ENCODE measurements around the gene CDC123. TPM values are rescaled to one million over a fixed set of nuclear protein-coding genes. Genes with fewer than 3 reads are reported as not detected.
A peak's percentile ranks its signal among the peaks of the same experiment; 100 is the strongest.

Gene CDC123
- total RNA-seq, 6 donors from 2014 or later, result 19.9 to 57.5 (median 42.6) TPM

GRCh38 chr10:12195281-12195602, 746 bp upstream of the CDC123 start:
- Histone ChIP-seq H3K27me3 (no peaks in the 10 kb centered on the region), H3K4me3 (peak overlapping the region; percentile 43 to 96 (median 81)), H3K4me1 (peaks cover 25 to 52% (median 36%) of the 10 kb centered on the region in 4 donors), H3K9me3 (no peaks in the 10 kb centered on the region), H3K36me3 (peaks cover 0 to 26% (median 8%) of the 10 kb centered on the region in 4 donors), H3K27ac (peak overlapping the region; percentile 87 to 96 (median 92))
- no peak for TF ChIP-seq EP300 (IDR thresholded peaks at IDR 0.05)
- no peak for TF ChIP-seq POLR2A (IDR thresholded peaks at IDR 0.05)
- TF ChIP-seq POLR2AphosphoS5 (IDR thresholded peaks at IDR 0.05), result no peak
- TF ChIP-seq CTCF (IDR thresholded peaks at IDR 0.05), result no peak
- WGBS, 2 donors, result 0 to 1% methylated on average over 12 of the region's 12 CpGs
- DNase-seq (no peak), ATAC-seq (ENCODE audit: low FRiP score in 2 of 2) (no peak)

- 8 to 10% methylated on average over 15 of the region's 15 CpGs for WGBS, 2 donors
- Histone ChIP-seq H3K36me3 (peaks cover 0 to 40% (median 9%) of the 10 kb centered on the region in 4 donors), H3K4me1 (peaks cover 25 to 52% (median 34%) of the 10 kb centered on the region in 4 donors), H3K9me3 (no peaks in the 10 kb centered on the region), H3K27me3 (no peaks in the 10 kb centered on the region), H3K27ac (peak overlapping the region; percentile 87 to 96 (median 92)), H3K4me3 (peak overlapping the region; percentile 43 to 96 (median 81))
- TF ChIP-seq EP300 (IDR thresholded peaks at IDR 0.05), result no peak
- no peak for TF ChIP-seq POLR2AphosphoS5 (IDR thresholded peaks at IDR 0.05)
- DNase-seq, result no peak
- ATAC-seq (ENCODE audit: low FRiP score in 2 of 2), result no peak
Observed at GRCh38 chr10:12196531-12197211, 683 bp downstream of the CDC123 start.

GRCh38 chr10:12198156-12198555, 2.2 kb downstream of the CDC123 start:
- Histone ChIP-seq H3K27ac (no peak overlapping the region), H3K4me3 (no peak overlapping the region), H3K27me3 (no peaks in the 10 kb centered on the region), H3K9me3 (no peaks in the 10 kb centered on the region), H3K4me1 (peaks cover 23 to 40% (median 31%) of the 10 kb centered on the region in 4 donors), H3K36me3 (peaks cover 0 to 48% (median 16%) of the 10 kb centered on the region in 4 donors)
- DNase-seq, result no peak
- WGBS, 2 donors, result 83 to 88% methylated on average over 2 of the region's 2 CpGs
- TF ChIP-seq EP300 (IDR thresholded peaks at IDR 0.05) (no peak), CTCF (IDR thresholded peaks at IDR 0.05) (no peak), POLR2A (IDR thresholded peaks at IDR 0.05) (no peak), POLR2AphosphoS5 (IDR thresholded peaks at IDR 0.05) (no peak)
- no peak for ATAC-seq (ENCODE audit: low FRiP score in 2 of 2)

GRCh38 chr10:12200850-12201249, 4.9 kb downstream of the CDC123 start:
- Histone ChIP-seq H3K4me3 (no peak overlapping the region), H3K4me1 (peaks cover 9 to 21% (median 18%) of the 10 kb centered on the region in 4 donors), H3K9me3 (no peaks in the 10 kb centered on the region), H3K27me3 (no peaks in the 10 kb centered on the region), H3K27ac (no peak overlapping the region), H3K36me3 (peaks cover 0 to 60% (median 16%) of the 10 kb centered on the region in 4 donors)
- TF ChIP-seq POLR2A (IDR thresholded peaks at IDR 0.05) (no peak), EP300 (IDR thresholded peaks at IDR 0.05) (no peak), POLR2AphosphoS5 (IDR thresholded peaks at IDR 0.05) (no peak), CTCF (IDR thresholded peaks at IDR 0.05) (no peak)
- no peak for DNase-seq
- no peak for ATAC-seq (ENCODE audit: low FRiP score in 2 of 2)
- 88 to 96% methylated on average over 5 of the region's 5 CpGs for WGBS, 2 donors

- Histone ChIP-seq H3K9me3 (no peaks in the 10 kb centered on the region), H3K36me3 (peaks cover 0 to 60% (median 16%) of the 10 kb centered on the region in 4 donors), H3K27ac (no peak overlapping the region), H3K4me3 (no peak overlapping the region), H3K4me1 (peaks cover 9 to 20% (median 18%) of the 10 kb centered on the region in 4 donors), H3K27me3 (no peaks in the 10 kb centered on the region)
- ATAC-seq (ENCODE audit: low FRiP score in 2 of 2) (no peak), DNase-seq (no peak)
- 73 to 78% methylated on average over 3 of the region's 3 CpGs for WGBS, 2 donors
- no peak for TF ChIP-seq CTCF (IDR thresholded peaks at IDR 0.05)
- TF ChIP-seq EP300 (IDR thresholded peaks at IDR 0.05), result no peak
- TF ChIP-seq POLR2A (IDR thresholded peaks at IDR 0.05), result no peak
- TF ChIP-seq POLR2AphosphoS5 (IDR thresholded peaks at IDR 0.05), result no peak
Observed at GRCh38 chr10:12201543-12201942, 5.6 kb downstream of the CDC123 start.
